Esophagus muscularis mucosa (tissue), 4 donors: ENCODE data around the gene PGLYRP3. TPM values are rescaled to one million over a fixed set of nuclear protein-coding genes. Genes with fewer than 3 reads are reported as not detected.

Experiments
- DNase-seq: peaks from one replicate; pipeline ENCODE4 v3.0.0-alpha.2; 2017; ENCODE audit errors: extremely low spot score
- H3K27ac ChIP-seq, 4 donors: fragments of 200-600 bp; sonication (generic); replicated peaks in 1 of 4; 1 replicate in 3 of 4; 2 replicates in 1 of 4; pipeline ENCODE4 v1.5.1; 2016 to 2019; ENCODE audit warnings: mild to moderate bottlenecking in 1 of 4
- H3K27me3 ChIP-seq, 4 donors: fragments of 200-600 bp; sonication (generic); one replicate each; pipeline versions ENCODE4 v1.5.1 to v1.6.0; 2016 to 2019
- H3K36me3 ChIP-seq, 4 donors: fragments of 200-600 bp; sonication (generic); one replicate each; pipeline ENCODE4 v1.5.1; 2016 to 2019
- H3K4me1 ChIP-seq, 4 donors: fragments of 200-600 bp; sonication (generic); one replicate each; pipeline ENCODE4 v1.5.1; 2016 to 2019
- H3K4me3 ChIP-seq, 4 donors: fragments of 200-600 bp; sonication (generic); 1 replicate in 2 of 4; 2 replicates in 2 of 4; pipeline ENCODE4 v1.5.1; 2016 to 2019; ENCODE audit warnings: mild to moderate bottlenecking in 4 of 4, moderate library complexity in 1 of 4
- H3K9me3 ChIP-seq, 4 donors: fragments of 200-600 bp; sonication (generic); 1 replicate in 3 of 4; 2 replicates in 1 of 4; pipeline ENCODE4 v1.5.1; 2016 to 2019
- CTCF ChIP-seq, 3 experiments: fragments of 200-600 bp in 2 of 3; fragments of 450-650 bp in 1 of 3; sonication (generic) in 2 of 3; IDR thresholded peaks; one replicate each; pipeline ENCODE4 v1.5.1; 2017 to 2019; ENCODE audit warnings: antibody characterized with exemption in 3 of 3, mild to moderate bottlenecking in 2 of 3, moderate library complexity in 1 of 3
- EP300 ChIP-seq: sonication (generic); formaldehyde crosslinking; IDR thresholded peaks from one replicate; pipeline ENCODE4 v1.6.1; 2017; ENCODE audit warnings: antibody characterized with exemption
- POLR2A ChIP-seq: fragments of 450-650 bp; IDR thresholded peaks from one replicate; pipeline ENCODE4 v1.6.1; 2017; ENCODE audit warnings: antibody characterized with exemption, moderate library complexity, mild to moderate bottlenecking, low read depth
- POLR2AphosphoS5 ChIP-seq, 2 donors: sonication (generic); formaldehyde crosslinking; IDR thresholded peaks; one replicate each; pipeline ENCODE4 v1.6.1; 2017; ENCODE audit warnings: antibody characterized with exemption in 2 of 2
- WGBS: methylation state at CpG from one replicate; pipeline ENCODE4 v1.1.5; 2018; 5-methylcytosine and 5-hydroxymethylcytosine counted together
- intact Hi-C: fragments of 100-400 bp; cut with DNase I; formaldehyde crosslinking; loops from one replicate; pipeline ENCODE4 v1.15.1; 2023
- total RNA-seq, 4 donors: library from RNA; depleted of rRNA; stranded (reverse); fragments of >200 nt; gene quantifications; one replicate each; pipeline versions ENCODE4 v1.1.0 to v1.2.1, GENCODE V29; 2016

The PGLYRP3 gene
- not detected for total RNA-seq

GRCh38 chr1:153312570-153313186, at the start of gene PGLYRP3:
Gene PGLYRP3 (minus strand): TSS chr1:153312952. CDS start chr1:153310665, 2,287 bp downstream.
- H3K4me3 ChIP-seq: no peak within 1 kb of the TSS
- intact Hi-C loops: no loop called here
- peaks cover 0 to 15% (median 0%) of the 10 kb centered on the region in 4 donors for H3K27me3 ChIP-seq
- peaks cover 0 to 3% (median 0%) of the 10 kb centered on the region in 4 donors for H3K9me3 ChIP-seq
- DNase-seq: peak; percentile 60
- TF ChIP-seq CTCF (IDR thresholded peaks at IDR 0.05): no peak
- TF ChIP-seq POLR2AphosphoS5 (IDR thresholded peaks at IDR 0.05): no peak
- 84% methylated on average over 4 of the region's 4 CpGs for WGBS
- no peak within 1 kb of the TSS for H3K27ac ChIP-seq
- no peaks in the 10 kb centered on the region for H3K4me1 ChIP-seq
- no peaks in the 10 kb centered on the region for H3K36me3 ChIP-seq

- Histone ChIP-seq H3K36me3 (no peaks in the 10 kb centered on the region), H3K27ac (no peak overlapping the region), H3K9me3 (no peaks in the 10 kb centered on the region), H3K27me3 (peaks cover 0 to 4% (median 0%) of the 10 kb centered on the region in 4 donors), H3K4me1 (no peaks in the 10 kb centered on the region), H3K4me3 (no peak overlapping the region)
- TF ChIP-seq CTCF (IDR thresholded peaks at IDR 0.05) (no peak), POLR2AphosphoS5 (IDR thresholded peaks at IDR 0.05) (no peak), POLR2A (no peak), EP300 (no peak)
- DNase-seq: no peak
- WGBS: 58% methylated on average over 3 of the region's 3 CpGs
- intact Hi-C loops: no loop called here
These were observed 49.5 kb upstream of the PGLYRP3 start for GRCh38 chr1:153362187-153362775.

- Histone ChIP-seq H3K9me3 (no peaks in the 10 kb centered on the region), H3K27ac (no peak overlapping the region), H3K36me3 (no peaks in the 10 kb centered on the region), H3K27me3 (peaks cover 0 to 4% (median 0%) of the 10 kb centered on the region in 4 donors), H3K4me1 (no peaks in the 10 kb centered on the region), H3K4me3 (no peak overlapping the region)
- TF ChIP-seq POLR2A (no peak), POLR2AphosphoS5 (IDR thresholded peaks at IDR 0.05) (no peak), CTCF (IDR thresholded peaks at IDR 0.05) (no peak), EP300 (no peak)
- intact Hi-C loops: no loop called here
- 83% methylated on average over 3 of the region's 4 CpGs for WGBS
- no peak for DNase-seq
These were observed 48.8 kb upstream of the PGLYRP3 start for GRCh38 chr1:153361480-153362109.

GRCh38 chr1:153360592-153361479, 48.1 kb upstream of the PGLYRP3 start:
- Histone ChIP-seq H3K4me3 (no peak overlapping the region), H3K4me1 (no peaks in the 10 kb centered on the region), H3K36me3 (no peaks in the 10 kb centered on the region), H3K27ac (no peak overlapping the region), H3K9me3 (no peaks in the 10 kb centered on the region), H3K27me3 (peaks cover 0 to 3% (median 0%) of the 10 kb centered on the region in 4 donors)
- intact Hi-C loops: no loop called here
- WGBS: 78% methylated on average over 11 of the region's 11 CpGs
- DNase-seq: no peak
- no peak for TF ChIP-seq EP300

- no peaks in the 10 kb centered on the region for H3K36me3 ChIP-seq
- no peak for TF ChIP-seq EP300
- TF ChIP-seq POLR2A: no peak
- no peak for TF ChIP-seq POLR2AphosphoS5 (IDR thresholded peaks at IDR 0.05)
- no peak for TF ChIP-seq CTCF (IDR thresholded peaks at IDR 0.05)
- no peaks in the 10 kb centered on the region for H3K9me3 ChIP-seq
- DNase-seq: no peak
- WGBS: 65% methylated on average over 2 of the region's 2 CpGs
- intact Hi-C loops: no loop called here
- H3K27me3 ChIP-seq: peaks cover 0 to 6% (median 0%) of the 10 kb centered on the region in 4 donors
- H3K4me1 ChIP-seq: no peaks in the 10 kb centered on the region
- H3K27ac ChIP-seq: no peak overlapping the region
- H3K4me3 ChIP-seq: no peak overlapping the region
These were observed 47.4 kb upstream of the PGLYRP3 start for GRCh38 chr1:153360190-153360589.
